HG03066 (cell line): ENCODE results near the gene MTURN.
A peak's percentile ranks its signal among the peaks of the same experiment; 100 is the strongest.

Source experiments
- ATAC-seq: cut with Tn5 transposase; IDR thresholded peaks from one replicate; pipeline ENCODE4 v1.9.1; 2021; ENCODE audit warnings: low read depth; ENCODE audit not compliant: unreplicated experiment

The MTURN gene

DNA sequence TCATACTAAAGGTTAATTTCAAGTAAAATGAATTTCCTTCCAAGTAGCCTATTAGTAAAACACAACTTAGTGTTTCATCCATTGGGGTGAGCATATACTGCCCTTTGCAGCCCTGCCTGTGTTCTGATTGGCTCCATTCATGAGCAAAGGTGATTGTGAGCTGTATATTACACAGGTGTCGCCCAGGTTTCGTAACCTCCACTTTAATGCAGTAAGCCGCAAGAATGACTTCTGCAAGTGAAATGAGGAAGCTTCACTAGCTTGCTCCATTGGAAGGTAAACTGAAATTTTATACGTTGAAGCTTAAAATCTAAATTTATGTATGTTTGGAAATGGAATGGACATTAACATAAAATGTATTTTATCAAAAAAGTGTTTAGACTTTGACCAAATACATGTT, 24.4 kb downstream of the MTURN start:
- ATAC-seq: peak; percentile 46

DNA sequence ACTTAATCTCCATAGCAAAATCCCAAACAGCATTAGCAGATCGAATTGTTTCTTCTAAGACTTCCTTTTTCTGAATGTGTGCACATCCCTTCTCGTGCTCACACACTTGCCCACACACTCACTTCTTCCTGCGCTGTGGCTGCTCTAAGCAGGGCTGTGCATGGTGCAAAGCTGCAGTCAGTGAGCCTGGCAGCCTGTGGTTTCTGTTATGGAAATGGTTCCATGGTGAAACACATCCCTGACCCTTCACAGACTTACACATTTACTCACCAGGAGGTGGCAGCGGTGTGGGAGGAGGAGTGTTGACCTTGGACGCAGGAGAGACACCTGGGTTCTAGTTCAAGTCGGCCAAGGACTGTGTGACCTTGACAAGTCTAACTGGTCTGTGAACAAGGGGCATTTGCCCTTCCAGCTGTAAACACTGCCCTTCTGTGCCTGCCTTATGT, 24.9 kb downstream of the MTURN start:
- ATAC-seq: no peak

DNA sequence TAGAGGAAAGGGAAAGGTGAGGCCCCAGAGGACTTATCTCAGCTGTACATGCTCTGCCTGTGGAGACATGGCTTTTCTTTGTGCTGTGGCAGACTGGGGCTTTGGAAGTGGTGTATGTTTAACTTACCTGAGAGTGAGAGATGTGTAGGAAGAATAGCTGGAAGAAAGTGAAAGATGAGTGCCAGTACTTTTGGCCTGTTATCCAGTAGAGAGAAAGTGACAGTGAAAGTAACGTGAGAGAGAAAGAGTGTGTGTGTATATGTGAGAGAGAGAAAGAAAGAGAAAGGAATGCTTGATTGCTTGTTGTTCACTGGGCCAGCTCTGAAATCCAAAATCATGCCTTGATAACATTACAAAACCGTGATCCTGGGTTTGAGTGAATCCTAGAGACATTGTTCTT, 25.5 kb downstream of the MTURN start:
- ATAC-seq: no peak

GRCh38 chr7:30162133-30162532, 27.3 kb downstream of the MTURN start:
- ATAC-seq: no peak

GRCh38 chr7:30162622-30163124, 27.9 kb downstream of the MTURN start:
- no peak for ATAC-seq

GRCh38 chr7:30163231-30163894, 28.6 kb downstream of the MTURN start:
- ATAC-seq: peak; percentile 41

DNA sequence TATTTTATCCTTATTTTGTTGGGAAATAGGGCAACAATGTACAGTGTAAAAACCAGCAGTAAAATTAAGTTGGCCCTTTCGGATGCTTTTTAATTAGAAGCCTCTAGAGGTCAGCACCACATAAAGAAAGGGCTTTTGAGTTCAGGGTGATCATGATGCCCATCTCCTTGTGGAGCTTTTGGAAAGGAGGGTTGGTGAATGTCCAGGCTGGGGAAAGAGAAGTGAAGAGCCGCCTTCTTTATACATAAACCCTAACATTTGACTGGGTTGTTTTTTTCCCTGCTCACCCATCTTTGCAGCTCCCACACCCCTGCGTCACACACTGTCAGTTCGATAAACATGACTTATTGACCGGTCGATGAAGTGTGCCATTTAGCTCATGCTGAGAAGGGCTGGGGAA, 29.8 kb downstream of the MTURN start:
- peak; percentile 38 for ATAC-seq

DNA sequence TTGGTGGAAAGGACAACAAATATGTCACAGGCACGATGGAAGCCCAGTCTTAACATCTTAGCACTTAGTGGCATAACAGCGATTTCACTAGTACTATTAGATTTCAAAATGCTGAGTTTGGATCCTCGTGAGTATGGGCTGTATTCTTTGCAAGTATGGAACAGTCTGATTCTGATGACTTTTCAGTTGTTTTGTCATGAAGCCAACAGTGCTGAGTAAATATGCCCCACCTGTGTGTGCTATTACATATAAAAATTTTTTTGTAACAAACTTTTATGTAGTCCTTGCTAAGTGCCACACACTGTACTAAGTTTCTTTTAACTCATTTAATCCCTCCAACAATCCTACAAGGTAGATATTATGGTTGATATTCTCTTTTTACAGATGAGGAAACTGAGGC, 30.8 kb downstream of the MTURN start:
- ATAC-seq: no peak

GRCh38 chr7:30166155-30166840, 31.5 kb downstream of the MTURN start:
- no peak for ATAC-seq

DNA sequence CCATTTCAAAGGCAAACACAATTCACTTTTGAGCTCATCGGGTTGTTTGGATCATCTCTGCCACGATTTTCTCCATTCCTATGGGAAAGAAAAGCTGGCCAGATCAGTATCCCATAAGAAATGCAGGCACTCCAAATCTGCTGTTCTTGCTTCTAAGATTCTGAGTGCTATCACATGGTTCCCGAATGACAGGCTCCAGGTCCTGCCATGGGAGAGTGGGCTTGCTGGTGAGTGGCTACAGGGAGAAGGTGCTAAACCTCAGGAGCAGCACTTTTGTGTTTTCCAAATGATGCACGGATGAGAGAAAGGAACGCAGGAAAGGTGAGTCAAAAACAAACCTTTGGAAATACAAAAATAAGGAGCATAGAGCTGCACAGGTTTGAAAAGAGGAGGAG, 32.1 kb downstream of the MTURN start:
- no peak for ATAC-seq

DNA sequence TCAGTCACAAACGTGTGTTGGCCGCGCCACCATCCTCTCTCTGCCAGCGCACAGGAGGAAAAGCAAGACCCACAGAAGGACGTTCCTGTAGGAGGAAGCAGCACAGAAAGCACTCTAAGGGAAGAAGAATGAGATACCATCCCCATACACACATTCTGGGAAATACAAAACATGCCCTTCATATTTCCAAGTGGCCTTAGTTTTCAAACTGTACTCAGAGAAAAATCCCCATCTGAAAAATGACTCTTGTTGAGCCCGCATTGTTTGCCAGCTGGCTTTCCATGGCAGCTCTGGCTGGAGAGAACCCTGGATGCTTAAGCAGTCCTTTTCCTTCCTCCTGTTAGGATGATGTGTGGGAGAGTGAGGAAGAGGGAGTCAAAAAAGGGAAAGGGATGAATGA, 33.1 kb downstream of the MTURN start:
- ATAC-seq: no peak

- no peak for ATAC-seq
Measured at GRCh38 chr7:30168835-30169573, 34.2 kb downstream of the MTURN start.

DNA sequence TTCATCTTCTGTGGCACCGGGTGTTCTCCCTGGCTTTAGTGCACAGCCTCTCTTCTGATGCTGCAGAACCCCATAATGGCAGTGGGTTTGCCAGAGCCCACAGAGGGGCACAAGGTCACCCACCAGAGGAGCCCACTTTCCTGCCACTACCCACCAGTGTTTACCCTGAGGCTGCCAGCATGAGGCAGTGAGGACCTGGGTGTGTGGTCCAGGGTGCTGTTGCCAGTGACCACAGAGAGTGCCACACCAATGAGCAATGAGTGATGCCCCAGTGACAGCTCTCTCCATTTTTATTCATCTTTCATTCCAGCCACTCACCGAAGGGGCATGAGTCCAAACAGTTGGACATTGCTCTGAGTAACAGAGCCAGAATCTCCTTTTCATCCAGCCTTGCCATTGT, 34.8 kb downstream of the MTURN start:
- ATAC-seq: no peak

DNA sequence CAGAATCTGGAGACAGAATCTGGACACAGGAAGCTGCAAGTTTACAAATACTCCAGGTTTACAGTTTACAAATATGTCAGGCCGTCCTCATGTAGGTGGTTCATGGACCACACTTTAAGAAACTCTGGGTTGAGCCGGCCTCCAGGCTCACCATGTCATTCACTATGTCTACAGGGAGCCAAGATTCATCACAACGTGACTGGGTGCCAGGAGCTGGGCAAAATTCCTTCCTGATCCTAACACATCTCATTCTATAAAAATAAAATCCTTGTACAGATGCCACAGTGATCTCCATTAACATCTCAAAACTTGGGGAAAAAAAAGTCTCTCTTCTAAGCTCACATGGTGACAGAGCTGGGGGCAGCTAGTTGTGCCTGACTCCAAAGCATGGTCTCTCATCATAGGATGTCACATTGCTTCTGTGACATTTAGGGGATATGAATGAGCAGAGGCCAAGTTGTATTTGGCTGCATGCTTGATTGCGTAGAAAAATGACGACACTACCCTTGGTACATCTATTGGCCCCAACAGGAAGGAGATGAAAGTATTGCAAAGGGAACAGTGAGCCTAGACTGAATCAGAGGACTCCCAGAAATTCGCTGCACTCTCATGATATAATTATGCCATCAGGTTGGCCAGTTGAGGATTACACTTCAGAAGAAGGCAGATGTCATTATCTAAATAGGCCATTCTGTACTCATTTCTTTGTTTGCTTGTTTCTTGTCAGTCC, 35.9 kb downstream of the MTURN start:
- no peak for ATAC-seq

GRCh38 chr7:30171766-30172447, 37.1 kb downstream of the MTURN start:
- ATAC-seq: no peak

DNA sequence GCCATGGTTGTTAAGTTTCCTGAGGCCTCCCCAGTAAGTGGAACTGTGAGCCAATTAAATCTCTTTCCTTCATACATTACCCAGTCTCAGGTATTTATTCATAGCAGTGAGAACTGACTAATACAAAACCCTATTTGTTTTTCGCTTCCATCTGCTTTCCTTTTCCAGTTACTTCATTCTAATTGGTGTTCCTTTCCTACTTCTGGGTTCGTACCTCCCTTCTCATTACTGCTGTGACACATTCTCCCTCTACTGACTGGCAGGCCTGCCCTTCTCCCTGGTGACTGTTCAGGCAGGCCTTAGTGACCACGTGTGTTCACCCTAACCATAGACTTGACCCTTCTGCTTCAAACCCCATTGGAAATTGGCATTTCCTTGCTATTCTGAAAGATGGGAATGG, 37.7 kb downstream of the MTURN start:
- no peak for ATAC-seq

- no peak for ATAC-seq
Measured at GRCh38 chr7:30173058-30173897, 38.5 kb downstream of the MTURN start.

- ATAC-seq: no peak
Measured at GRCh38 chr7:30175180-30175579, 40.4 kb downstream of the MTURN start.

- ATAC-seq: no peak
Measured at GRCh38 chr7:30175636-30176147, 40.9 kb downstream of the MTURN start.
